ENCODE measurements around the gene JADE2. TPM values are rescaled to one million over a fixed set of nuclear protein-coding genes. Genes with fewer than 3 reads are reported as not detected.
"Not testable (repeated sequence)": the region's sequence is repeated elsewhere in the genome, so short reads cannot be mapped to it uniquely, and the experiment has no call there.

Gene JADE2
- total RNA-seq, 1 donor from 2014 or later = 30.3 TPM

DNA sequence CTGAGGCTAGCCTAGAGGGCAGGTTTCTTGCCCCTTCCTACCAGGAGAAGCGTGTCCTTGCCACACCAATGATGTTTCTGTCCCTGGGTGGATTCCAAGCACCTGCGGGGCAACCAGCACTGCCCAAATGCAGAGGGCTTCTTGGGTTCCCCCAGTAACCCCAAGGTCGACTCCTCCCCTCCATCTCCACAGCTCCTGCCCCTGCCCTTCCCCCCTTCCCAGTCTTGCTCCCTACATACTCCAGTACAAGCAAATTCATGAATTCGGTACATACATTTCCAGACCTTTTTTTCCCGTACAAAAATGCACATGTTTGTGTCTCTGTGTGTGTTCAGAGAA lies 12.8 kb upstream of the JADE2 start:
- H3K4me1 ChIP-seq (ENCODE audit: insufficient read depth, low read length) = peaks cover 33% of the 10 kb centered on the region
- no peaks in the 10 kb centered on the region for H3K79me2 ChIP-seq (ENCODE audit: insufficient read depth, low read length)
- H3K27me3 ChIP-seq (ENCODE audit: insufficient read depth, low read length) = no peaks in the 10 kb centered on the region
- FAIRE-seq (no peak), DNase-seq (ENCODE audit: low read depth) (no peak)
- no peaks in the 10 kb centered on the region for H3K9me3 Mint-ChIP-seq (ENCODE audit: unreplicated experiment)
- H3K36me3 Mint-ChIP-seq (ENCODE audit: low read depth, unreplicated experiment) = no peaks in the 10 kb centered on the region
- H3K27ac ChIP-seq (ENCODE audit: low read depth, low read length) = no peak overlapping the region
- H3K4me2 ChIP-seq (ENCODE audit: low read length) = no peak overlapping the region
- peaks cover 36% of the 10 kb centered on the region for H3K4me1 Mint-ChIP-seq (ENCODE audit: low read depth, unreplicated experiment)
- TF ChIP-seq CTCF (IDR thresholded peaks at IDR 0.05; ENCODE audit: insufficient read depth, low read depth, low read length) (no peak), EZH2 (IDR thresholded peaks at IDR 0.05; ENCODE audit: insufficient read depth, low read length) (no peak)
- H4K20me1 ChIP-seq (ENCODE audit: insufficient read depth, low read length) = no peaks in the 10 kb centered on the region
- H3K4me3 ChIP-seq (ENCODE audit: insufficient read depth, low read depth, low read length) = no peak overlapping the region
- no peaks in the 10 kb centered on the region for H3K36me3 ChIP-seq (ENCODE audit: insufficient read depth, low read length)
- no peaks in the 10 kb centered on the region for H3K27me3 Mint-ChIP-seq (ENCODE audit: low read depth, unreplicated experiment)
- H2AFZ ChIP-seq (ENCODE audit: low read depth, low read length) = no peak overlapping the region
- H3K9ac ChIP-seq (ENCODE audit: low read length) = no peak overlapping the region
- peak overlapping the region; percentile 86 for H3K27ac Mint-ChIP-seq (ENCODE audit: unreplicated experiment)
- H3K4me3 Mint-ChIP-seq (ENCODE audit: unreplicated experiment) = no peak overlapping the region
- no peaks in the 10 kb centered on the region for H3K9me3 ChIP-seq (ENCODE audit: insufficient read depth, low read depth, low read length)

GRCh38 chr5:134515801-134516200 lies 9.7 kb upstream of the JADE2 start:
- H3K36me3 ChIP-seq (ENCODE audit: insufficient read depth, low read length) = no peaks in the 10 kb centered on the region
- peaks cover 13% of the 10 kb centered on the region for H3K4me1 ChIP-seq (ENCODE audit: insufficient read depth, low read length)
- H3K4me3 ChIP-seq (ENCODE audit: insufficient read depth, low read depth, low read length) = no peak overlapping the region
- H3K4me3 Mint-ChIP-seq (ENCODE audit: unreplicated experiment) = no peak overlapping the region
- H3K9ac ChIP-seq (ENCODE audit: low read length) = no peak overlapping the region
- H2AFZ ChIP-seq (ENCODE audit: low read depth, low read length) = no peak overlapping the region
- H3K27me3 Mint-ChIP-seq (ENCODE audit: low read depth, unreplicated experiment) = peaks cover 6% of the 10 kb centered on the region
- H3K4me2 ChIP-seq (ENCODE audit: low read length) = no peak overlapping the region
- no peak overlapping the region for H3K27ac Mint-ChIP-seq (ENCODE audit: unreplicated experiment)
- no peaks in the 10 kb centered on the region for H3K79me2 ChIP-seq (ENCODE audit: insufficient read depth, low read length)
- TF ChIP-seq CTCF (IDR thresholded peaks at IDR 0.05; ENCODE audit: insufficient read depth, low read depth, low read length) (no peak), EZH2 (IDR thresholded peaks at IDR 0.05; ENCODE audit: insufficient read depth, low read length) (no peak)
- H4K20me1 ChIP-seq (ENCODE audit: insufficient read depth, low read length) = no peaks in the 10 kb centered on the region
- no peaks in the 10 kb centered on the region for H3K9me3 Mint-ChIP-seq (ENCODE audit: unreplicated experiment)
- H3K9me3 ChIP-seq (ENCODE audit: insufficient read depth, low read depth, low read length) = no peaks in the 10 kb centered on the region
- peaks cover 5% of the 10 kb centered on the region for H3K27me3 ChIP-seq (ENCODE audit: insufficient read depth, low read length)
- H3K4me1 Mint-ChIP-seq (ENCODE audit: low read depth, unreplicated experiment) = peaks cover 23% of the 10 kb centered on the region
- DNase-seq (ENCODE audit: low read depth) = no peak
- FAIRE-seq = no peak
- no peak overlapping the region for H3K27ac ChIP-seq (ENCODE audit: low read depth, low read length)
- H3K36me3 Mint-ChIP-seq (ENCODE audit: low read depth, unreplicated experiment) = no peaks in the 10 kb centered on the region

GRCh38 chr5:134516984-134517383 lies 8.5 kb upstream of the JADE2 start:
- not testable (repeated sequence) for FAIRE-seq; H3K9me3 Mint-ChIP-seq (ENCODE audit: unreplicated experiment); H4K20me1 ChIP-seq (ENCODE audit: insufficient read depth, low read length); H3K27ac Mint-ChIP-seq (ENCODE audit: unreplicated experiment); H3K4me3 ChIP-seq (ENCODE audit: insufficient read depth, low read depth, low read length); H2AFZ ChIP-seq (ENCODE audit: low read depth, low read length); DNase-seq (ENCODE audit: low read depth); H3K79me2 ChIP-seq (ENCODE audit: insufficient read depth, low read length); H3K4me2 ChIP-seq (ENCODE audit: low read length); H3K36me3 Mint-ChIP-seq (ENCODE audit: low read depth, unreplicated experiment); H3K4me1 ChIP-seq (ENCODE audit: insufficient read depth, low read length); H3K36me3 ChIP-seq (ENCODE audit: insufficient read depth, low read length); H3K9ac ChIP-seq (ENCODE audit: low read length); H3K27me3 Mint-ChIP-seq (ENCODE audit: low read depth, unreplicated experiment); H3K27ac ChIP-seq (ENCODE audit: low read depth, low read length); H3K9me3 ChIP-seq (ENCODE audit: insufficient read depth, low read depth, low read length); H3K4me3 Mint-ChIP-seq (ENCODE audit: unreplicated experiment)
- H3K27me3 ChIP-seq (ENCODE audit: insufficient read depth, low read length) = peaks cover 14% of the 10 kb centered on the region
- H3K4me1 Mint-ChIP-seq (ENCODE audit: low read depth, unreplicated experiment) = peaks cover 12% of the 10 kb centered on the region
